Fibroblast of skin of right quadriceps (primary cell): ENCODE data around the gene SLC9C1.
"Not testable (repeated sequence)": the region's sequence is repeated elsewhere in the genome, so short reads cannot be mapped to it uniquely, and the experiment has no call there.

Experiments
- DNase-seq: peaks from one replicate; pipeline ENCODE4 v3.0.0-alpha.2; 2013

SLC9C1 gene

DNA sequence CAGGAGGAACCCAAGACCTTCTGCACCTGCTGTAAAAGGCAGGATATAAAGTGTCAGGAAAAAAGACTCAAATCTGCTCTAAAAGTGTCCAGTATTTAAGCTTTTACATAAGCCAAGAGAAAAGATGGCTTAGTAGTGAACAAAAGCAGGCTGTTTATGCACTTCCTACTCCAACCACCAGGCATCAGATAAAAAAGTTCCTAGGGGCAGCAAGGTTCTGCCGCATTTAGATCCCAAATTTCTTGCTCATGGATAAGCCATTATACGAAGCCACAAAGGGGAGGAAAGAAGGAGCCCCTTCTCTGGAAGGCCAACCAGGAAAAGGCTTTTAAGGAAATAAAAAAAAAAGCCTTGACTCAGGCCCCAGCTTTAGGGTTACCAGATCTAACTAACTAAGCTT lies 10.6 kb upstream of the SLC9C1 start:
- DNase-seq = no peak

GRCh38 chr3:112303764-112304325 lies 9.8 kb upstream of the SLC9C1 start:
- DNase-seq = peak; percentile 30

DNA sequence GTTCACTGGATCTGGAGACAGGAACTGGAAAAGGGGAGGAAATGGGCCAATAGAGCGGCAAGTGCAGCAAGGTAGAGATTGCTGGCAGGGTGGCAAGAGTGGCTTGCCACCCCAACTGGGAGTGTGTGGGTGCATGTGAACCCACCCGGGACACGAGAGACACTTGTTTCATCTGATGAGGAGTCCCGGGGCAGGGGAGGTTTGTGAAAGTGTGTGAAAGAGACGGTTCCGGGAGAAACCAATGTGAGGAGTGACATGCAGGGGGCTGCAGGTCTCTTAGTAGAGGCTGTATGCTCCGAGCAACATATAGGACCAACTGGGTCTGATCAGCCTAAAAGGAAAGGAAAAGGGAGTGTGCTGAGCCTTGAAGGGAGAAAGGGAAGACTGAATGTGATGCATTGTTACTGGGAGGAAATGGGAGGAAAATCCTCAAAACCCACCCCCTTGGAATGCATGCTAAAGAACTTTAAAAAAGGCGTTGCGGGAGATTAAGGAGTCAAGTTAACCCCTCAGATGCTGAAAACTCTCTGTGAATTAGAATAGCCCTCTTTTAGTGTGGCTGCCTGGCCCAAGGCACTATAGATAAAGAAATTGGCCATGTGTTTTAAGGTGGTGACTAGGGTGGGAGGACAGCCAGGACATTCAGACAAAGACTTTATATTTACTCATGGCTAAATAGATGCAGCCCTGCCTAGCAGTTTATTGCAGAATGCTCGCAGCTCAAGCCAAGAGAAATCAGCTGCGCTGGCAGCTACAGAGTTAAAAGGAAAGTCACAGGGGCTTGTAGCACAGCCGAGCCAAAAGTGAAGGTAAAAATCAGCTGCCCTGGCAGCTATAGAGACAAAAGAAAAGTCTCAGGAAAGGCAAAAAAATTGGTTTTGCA lies 9.1 kb upstream of the SLC9C1 start:
- DNase-seq = peak; percentile 9

GRCh38 chr3:112302150-112302830 lies 8.3 kb upstream of the SLC9C1 start:
- DNase-seq = peak; percentile 4

DNA sequence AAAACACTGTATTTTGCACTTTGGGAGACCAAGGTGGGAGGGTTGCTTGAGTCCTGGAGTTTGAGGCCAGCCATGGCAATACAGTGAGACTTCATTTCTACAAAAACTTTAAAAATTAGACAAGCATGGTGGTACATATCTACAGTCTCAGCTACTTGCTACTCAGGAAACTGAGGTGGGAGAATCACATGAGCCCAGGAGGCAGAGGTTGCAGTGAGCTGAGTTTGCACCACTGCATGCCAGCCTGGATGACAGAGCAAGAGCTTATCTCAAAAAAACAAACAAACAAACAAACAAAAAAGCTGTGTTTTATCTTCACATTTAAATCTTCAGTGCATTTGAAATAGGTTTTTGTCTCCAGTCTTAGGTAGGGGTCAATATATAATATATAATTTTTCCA lies 4.8 kb upstream of the SLC9C1 start:
- no peak for DNase-seq

GRCh38 chr3:112297714-112298113 lies 3.7 kb upstream of the SLC9C1 start:
- no peak for DNase-seq

GRCh38 chr3:112289011-112289410 lies 5.0 kb downstream of the SLC9C1 start:
- no peak for DNase-seq

GRCh38 chr3:112280266-112280665 lies 13.8 kb downstream of the SLC9C1 start:
- no peak for DNase-seq

DNA sequence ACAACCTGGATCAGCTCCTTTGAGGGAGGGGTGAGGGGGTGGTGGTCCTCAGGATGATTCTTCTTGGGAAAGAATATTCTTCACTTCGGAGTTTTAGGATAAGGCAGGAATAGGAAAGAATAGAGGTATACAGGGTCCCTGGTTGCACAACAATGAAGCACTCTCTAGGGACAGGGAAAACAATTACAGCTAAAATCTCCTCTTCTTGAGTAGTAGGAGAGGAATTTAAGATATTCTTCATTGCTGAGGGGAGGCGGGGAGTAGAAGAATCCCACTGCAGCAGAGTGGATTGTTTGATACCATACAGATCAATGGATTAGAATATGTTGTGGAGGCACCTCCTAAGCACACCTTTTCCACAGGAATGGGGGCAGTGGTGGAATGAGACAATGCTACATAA lies 20.5 kb downstream of the SLC9C1 start:
- DNase-seq = no peak

DNA sequence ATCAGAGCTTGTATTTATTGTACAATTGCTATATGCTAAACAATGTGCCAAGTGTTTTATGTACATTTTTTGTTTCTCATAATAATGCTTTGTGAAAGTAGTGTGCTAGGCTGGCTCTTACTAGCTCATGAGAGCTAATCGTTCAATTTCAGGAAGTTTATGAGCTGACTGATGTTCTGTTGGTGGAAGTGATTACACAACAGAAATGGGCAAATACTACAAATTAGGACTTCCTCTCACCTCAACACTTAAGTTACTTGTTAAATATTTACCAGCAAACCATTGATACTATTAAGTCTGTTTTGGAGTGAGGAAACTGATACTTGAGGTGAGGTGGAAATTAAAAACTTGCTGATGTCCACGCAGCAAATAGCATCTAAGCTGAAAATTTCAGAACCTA lies 32.3 kb downstream of the SLC9C1 start:
- no peak for DNase-seq

DNA sequence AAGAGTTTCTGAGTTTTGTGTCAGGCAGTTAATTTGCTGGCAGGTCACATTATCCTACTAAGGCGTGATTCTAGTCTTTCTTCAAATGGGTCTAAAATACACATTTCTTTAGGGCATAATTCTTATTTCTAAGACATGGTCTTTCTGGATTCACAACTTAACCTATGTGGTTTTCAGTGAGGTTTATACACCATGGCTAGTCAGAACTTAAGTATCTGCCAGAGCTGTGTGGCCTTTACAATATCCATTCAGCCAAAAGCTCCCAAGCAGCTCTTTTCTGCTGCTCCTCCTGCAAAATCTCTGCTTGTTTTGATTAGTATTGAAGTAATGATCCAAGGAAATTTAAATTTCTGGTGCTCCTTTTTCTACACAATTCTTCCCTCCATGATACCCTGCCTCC lies 33.5 kb downstream of the SLC9C1 start:
- no peak for DNase-seq

DNA sequence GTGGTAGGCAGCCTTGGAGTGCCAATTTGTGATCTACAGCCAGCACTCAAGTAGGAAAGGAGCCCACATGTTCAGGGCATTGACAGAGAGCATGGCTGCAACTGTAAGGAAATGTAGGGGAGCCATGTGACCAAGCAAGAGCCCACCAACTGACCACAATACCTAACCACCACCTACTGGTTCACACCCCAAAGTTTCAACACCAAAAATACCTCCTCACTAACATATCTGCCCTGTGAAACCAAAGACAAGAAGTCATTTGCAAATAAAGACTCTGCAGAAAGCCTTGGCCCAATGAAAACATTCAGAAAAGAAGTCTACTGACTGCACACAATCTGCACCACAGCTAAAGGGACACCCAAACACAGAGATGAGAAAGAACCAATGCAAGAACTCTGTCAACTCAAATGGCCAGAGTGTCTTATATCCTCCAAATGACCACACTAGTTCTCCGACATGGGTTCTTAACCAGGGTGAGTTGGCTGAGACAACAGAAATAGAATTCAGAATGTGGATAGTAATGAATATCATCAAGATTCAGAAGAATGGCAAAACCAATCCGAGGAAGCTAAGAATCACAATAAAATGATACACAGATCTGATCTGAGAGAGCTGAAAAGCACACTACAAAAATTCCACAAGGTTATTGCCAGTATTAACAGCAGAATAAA lies 40.6 kb downstream of the SLC9C1 start:
- DNase-seq = no peak

DNA sequence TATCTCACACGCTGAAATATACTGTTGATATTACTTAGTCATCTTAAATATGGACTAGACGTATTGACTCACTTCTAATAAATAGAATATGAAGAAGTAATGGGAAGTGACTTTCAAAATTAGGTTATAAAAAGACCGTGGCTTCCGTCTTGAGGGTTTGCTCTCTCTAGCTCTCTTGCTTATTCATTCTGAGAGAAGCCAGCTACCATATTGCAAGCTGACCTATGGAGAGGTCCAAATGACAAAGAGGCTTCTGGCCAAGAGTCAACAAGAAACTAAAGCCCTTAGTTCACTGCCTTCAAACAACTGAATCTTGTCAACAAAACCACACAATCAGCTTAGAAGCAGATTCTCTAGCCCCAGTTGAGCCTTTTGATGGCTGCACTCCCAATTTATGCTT lies 46.1 kb downstream of the SLC9C1 start:
- no peak for DNase-seq

DNA sequence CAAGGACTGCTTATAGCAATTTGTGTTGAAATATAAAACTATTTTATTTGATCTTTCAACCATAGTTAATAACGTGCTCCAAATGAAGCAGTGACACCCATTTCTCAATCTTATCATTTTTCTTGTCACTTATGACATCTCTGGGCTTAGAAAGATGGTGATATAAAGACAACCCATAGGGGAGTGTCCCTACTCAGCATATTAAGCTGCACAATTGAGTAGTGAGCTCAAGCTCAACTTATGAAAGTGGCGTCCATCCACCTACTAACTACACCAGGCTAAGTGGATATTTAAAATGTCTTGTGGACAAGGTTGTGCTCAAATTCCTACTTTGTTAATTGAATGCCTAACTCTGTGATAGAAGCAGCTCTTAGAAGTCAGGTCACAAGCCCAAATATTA lies 46.7 kb downstream of the SLC9C1 start:
- no peak for DNase-seq

GRCh38 chr3:112233083-112233482 lies 60.9 kb downstream of the SLC9C1 start:
- DNase-seq = no peak

DNA sequence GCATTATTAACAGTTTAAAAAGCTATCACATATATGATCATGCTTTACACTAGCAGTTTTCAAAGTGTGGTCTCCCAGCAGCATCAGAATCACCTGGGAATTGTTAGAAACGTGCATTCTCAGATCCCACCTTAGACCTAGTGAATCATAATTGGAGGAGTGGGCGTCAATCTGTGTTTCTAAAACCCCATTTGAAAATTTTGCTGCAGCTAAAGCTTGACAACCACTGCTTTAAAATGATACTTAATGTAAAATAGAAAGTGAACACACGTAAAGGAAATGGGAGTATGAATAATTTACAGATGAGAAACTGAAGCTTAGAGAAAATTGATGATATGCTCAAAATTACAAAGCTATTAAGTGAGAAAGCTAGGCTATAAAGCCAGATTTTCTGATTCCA lies 62.3 kb downstream of the SLC9C1 start:
- DNase-seq = no peak

GRCh38 chr3:112230033-112230432 lies 64.0 kb downstream of the SLC9C1 start:
- DNase-seq = no peak

GRCh38 chr3:112228786-112229185 lies 65.2 kb downstream of the SLC9C1 start:
- DNase-seq = no peak

DNA sequence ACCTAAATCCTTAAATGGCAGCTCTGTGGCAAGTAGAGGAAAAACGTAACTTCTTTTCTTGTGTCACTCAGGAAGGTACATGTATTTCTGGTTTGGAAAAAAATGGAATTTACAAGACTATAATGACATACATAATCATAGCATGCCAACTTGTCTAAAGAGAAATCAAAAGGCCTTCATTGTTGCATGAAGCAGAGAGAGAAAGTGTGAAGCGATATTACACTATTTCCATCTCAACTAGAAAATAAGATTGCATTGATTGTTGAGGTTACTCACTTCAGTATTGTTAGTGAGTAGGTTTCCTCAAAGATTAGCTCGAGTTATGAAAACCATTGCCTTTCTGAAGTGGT lies 93.7 kb downstream of the SLC9C1 start:
- no peak for DNase-seq

GRCh38 chr3:112199622-112200316 lies 94.2 kb downstream of the SLC9C1 start:
- DNase-seq = no peak

DNA sequence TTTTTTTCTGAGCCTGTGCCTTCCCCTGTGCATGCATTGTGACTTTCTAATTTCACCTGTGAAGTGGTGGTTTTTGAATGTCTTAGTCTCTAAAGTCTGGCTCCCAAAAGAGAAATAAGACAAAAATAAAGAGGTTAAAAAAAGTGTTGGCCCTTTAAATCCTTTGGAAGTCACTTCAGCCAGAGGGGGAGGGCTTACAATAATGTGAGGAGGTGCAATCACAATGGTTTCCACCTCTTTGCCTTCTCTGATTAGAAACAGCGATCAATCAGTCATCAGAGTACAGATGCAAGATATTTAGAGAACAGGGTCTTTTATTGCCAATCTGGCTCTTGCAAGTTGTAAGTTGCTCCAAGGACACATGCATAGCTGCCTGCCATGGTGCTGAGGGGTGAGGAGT lies 96.9 kb downstream of the SLC9C1 start:
- DNase-seq = no peak

DNA sequence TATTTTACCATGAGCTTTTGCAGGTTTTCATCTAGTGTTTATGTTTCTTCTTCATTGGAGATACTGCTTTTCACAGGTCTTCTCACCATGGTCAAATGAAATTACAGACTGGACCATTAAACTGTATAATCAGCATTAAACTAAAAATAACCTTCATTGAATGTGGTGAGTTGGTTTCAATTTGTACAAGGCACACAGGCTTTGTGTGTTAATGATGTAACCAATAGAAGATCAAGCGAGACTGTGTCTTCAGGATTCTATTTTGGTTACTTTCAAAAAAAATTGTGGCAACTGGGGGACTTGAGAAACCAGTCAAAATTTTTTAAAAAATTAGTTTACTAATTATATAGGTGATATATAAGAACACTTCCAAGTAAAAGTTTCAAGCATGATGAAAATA lies 106.7 kb downstream of the SLC9C1 start:
- no peak for DNase-seq

DNA sequence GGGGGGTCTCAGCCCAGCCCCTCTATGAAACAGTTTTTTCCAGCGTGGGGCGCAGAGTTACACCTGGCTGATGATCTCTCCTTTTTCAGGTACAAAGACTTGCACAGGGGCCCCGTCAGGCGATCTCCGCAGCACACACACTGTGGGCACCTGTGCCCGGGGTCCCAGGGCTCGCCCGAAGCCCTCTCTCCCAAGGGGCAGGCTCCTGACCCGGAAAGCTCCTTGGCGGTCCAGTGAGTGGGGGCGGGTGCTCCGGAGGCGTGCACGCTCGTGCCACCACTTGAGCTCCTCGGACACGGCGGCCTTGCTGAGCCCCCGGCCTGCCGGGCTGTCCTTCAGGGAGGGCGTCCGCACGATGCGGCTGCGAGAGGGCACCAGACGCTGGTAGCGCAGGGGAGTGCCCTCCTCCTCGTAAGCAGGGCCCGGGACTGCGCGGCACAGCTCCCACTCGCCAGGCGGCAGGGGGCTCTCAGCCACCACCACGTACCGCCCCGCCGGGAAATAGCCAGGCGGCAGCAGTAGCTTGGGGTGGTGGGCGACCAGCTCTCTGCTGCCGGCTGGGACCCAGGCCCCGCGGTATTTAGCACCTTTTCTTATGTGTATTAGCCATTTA lies 108.5 kb downstream of the SLC9C1 start:
- DNase-seq = not testable (repeated sequence)
